Measurements from ENCODE around the gene PRRT3. TPM values are rescaled to one million over a fixed set of nuclear protein-coding genes. Genes with fewer than 3 reads are reported as not detected.
A peak's percentile ranks its signal among the peaks of the same experiment; 100 is the strongest.

The PRRT3 gene
- total RNA-seq, 1 donor from 2014 or later: 10.4 TPM

DNA sequence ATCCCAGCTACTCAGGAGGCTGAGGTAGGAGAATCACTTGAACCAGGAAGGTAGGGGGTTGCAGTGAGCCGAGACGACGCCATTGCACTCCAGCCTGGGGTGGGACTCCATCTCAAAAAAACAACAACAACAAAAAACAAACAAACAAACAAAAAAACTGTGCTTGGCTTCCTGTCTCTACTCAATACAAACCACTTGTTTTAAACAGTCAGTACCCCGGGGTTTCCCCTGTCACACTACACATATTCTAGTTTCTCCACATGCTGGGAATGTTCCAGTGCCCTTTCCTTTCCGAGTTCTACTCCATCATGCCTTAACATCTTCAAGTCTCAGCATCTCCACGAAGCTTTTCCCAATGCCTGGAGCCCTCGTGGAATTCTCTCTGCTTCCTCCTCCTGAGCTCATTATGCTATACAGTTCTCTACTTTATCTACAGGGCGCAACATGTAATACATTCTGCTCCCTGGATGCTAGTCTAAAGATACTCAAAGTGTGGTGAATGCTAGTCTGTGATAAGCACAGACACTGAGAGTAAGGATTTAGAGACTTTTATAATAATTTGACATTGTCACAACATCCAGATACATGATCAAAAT is 26.6 kb upstream of the PRRT3 start:
- Mint-ChIP-seq H3K9me3 (ENCODE audit: low read depth) (no peaks in the 10 kb centered on the region), H3K4me1 (ENCODE audit: low read depth) (no peaks in the 10 kb centered on the region), H3K27me3 (no peaks in the 10 kb centered on the region), H3K36me3 (ENCODE audit: insufficient read depth) (peaks cover 13% of the 10 kb centered on the region), H3K4me3 (ENCODE audit: low read depth) (no peak overlapping the region), H3K27ac (peak overlapping the region; percentile 15)
- no peak for DNase-seq (ENCODE audit: low spot score, unreplicated experiment)
- TF ChIP-seq, protein P1, sequence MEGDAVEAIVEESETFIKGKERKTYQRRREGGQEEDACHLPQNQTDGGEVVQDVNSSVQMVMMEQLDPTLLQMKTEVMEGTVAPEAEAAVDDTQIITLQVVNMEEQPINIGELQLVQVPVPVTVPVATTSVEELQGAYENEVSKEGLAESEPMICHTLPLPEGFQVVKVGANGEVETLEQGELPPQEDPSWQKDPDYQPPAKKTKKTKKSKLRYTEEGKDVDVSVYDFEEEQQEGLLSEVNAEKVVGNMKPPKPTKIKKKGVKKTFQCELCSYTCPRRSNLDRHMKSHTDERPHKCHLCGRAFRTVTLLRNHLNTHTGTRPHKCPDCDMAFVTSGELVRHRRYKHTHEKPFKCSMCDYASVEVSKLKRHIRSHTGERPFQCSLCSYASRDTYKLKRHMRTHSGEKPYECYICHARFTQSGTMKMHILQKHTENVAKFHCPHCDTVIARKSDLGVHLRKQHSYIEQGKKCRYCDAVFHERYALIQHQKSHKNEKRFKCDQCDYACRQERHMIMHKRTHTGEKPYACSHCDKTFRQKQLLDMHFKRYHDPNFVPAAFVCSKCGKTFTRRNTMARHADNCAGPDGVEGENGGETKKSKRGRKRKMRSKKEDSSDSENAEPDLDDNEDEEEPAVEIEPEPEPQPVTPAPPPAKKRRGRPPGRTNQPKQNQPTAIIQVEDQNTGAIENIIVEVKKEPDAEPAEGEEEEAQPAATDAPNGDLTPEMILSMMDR (IDR thresholded peaks at IDR 0.05; ENCODE audit: unreplicated experiment): no peak

DNA sequence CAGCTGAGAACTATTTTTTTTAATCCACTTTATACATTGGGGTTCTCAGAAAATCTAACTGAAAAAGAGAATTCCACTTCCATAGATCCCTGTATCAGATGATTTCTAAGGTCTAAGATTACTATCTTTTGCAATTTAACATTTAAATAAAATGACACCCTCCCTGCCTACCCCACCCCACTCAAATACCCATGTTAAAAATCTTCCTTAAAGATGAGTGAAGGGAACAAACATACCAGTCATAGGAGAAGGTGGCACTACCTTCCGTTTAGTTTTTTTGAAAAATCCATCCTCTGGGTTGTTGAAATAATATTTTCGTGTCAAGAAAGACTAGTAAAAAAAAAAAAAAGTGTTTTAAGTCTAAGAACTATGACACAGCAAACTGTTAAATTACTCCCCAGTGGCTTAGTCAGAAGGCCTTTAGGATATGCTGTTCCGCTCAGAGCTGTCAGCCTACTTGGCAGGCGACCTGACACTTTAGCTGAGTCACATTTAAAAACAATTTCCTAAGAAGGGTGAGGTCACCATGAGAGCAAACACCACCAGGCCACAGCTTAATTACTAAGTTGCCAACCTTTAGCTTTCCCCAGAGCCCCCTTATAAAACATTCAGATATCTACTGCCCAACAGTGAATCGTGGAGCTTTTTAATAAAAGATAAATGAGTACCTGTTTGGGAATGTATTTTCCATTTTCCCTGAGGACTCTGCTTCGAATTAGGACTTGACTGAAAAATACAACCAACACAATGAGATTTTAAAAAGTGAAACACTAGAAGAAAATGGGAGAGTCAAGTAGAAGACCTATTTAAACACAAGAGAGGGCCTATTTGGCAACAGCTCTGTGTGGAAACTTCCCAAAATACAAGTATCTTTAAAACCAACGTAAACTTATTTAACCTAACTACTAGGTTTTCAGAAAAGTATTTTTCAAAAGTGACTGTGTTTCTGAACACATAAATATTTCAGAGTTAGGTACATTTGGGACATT is 24.8 kb upstream of the PRRT3 start:
- Mint-ChIP-seq H3K27me3 (no peaks in the 10 kb centered on the region), H3K36me3 (ENCODE audit: insufficient read depth) (peaks cover 13% of the 10 kb centered on the region), H3K27ac (peak overlapping the region; percentile 88), H3K4me1 (ENCODE audit: low read depth) (no peaks in the 10 kb centered on the region), H3K4me3 (ENCODE audit: low read depth) (no peak overlapping the region), H3K9me3 (ENCODE audit: low read depth) (no peaks in the 10 kb centered on the region)
- TF ChIP-seq, protein P1 (IDR thresholded peaks at IDR 0.05; ENCODE audit: unreplicated experiment): no peak
- no peak for DNase-seq (ENCODE audit: low spot score, unreplicated experiment)

DNA sequence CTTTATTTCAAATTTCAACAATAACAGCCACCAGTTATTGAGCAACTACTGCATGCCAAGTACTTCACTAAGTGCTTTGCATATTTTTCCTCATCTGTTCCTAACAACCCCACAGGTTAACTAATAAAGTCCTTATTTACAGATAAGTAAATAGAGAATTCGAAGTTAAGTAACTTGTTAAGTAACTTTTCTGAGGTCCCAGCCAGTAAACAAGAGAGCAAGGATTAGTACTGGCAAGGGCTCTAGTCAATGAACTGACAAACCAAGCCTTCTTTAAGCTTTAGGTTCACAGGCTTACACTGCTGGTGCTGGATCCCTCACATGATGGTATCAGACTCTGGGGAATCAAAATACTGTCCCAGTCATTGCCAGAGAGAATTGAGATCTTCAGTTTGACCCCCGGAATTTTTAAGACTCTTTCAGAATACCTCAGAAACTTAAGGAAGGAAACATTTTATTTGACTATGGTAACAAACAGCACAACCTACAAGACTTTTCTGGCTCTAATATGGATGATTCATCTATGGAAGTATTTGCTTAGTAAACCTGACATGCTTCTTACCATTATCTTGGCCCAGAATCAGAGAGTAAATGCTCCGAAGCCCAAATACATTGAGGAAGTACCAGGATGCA is 17.9 kb upstream of the PRRT3 start:
- TF ChIP-seq, protein P1 (IDR thresholded peaks at IDR 0.05; ENCODE audit: unreplicated experiment): no peak
- no peak overlapping the region for H3K27ac Mint-ChIP-seq
- H3K4me3 Mint-ChIP-seq (ENCODE audit: low read depth): no peak overlapping the region
- no peak for DNase-seq (ENCODE audit: low spot score, unreplicated experiment)
- H3K4me1 Mint-ChIP-seq (ENCODE audit: low read depth): no peaks in the 10 kb centered on the region
- H3K27me3 Mint-ChIP-seq: no peaks in the 10 kb centered on the region
- no peaks in the 10 kb centered on the region for H3K9me3 Mint-ChIP-seq (ENCODE audit: low read depth)
- H3K36me3 Mint-ChIP-seq (ENCODE audit: insufficient read depth): peaks cover 27% of the 10 kb centered on the region

DNA sequence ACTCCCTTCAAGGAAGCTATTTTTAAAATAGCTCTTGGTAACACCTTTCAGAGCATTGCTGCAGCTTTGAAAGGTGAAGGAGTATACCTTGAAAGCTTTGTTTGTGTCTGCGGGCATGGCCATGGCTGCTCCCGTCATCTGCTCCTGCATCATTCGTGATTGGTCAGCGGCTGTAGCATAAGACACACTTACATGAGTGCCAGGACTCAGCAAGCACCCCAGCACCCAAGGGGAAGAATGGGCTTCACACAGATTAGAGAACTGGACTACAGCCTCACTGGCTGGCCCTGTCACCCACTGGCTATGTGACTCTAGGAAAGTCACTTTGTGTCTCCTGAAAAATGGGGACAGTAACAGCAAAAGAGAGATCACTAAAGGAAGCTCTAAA is 17.4 kb upstream of the PRRT3 start:
- no peak overlapping the region for H3K27ac Mint-ChIP-seq
- no peaks in the 10 kb centered on the region for H3K27me3 Mint-ChIP-seq
- peaks cover 27% of the 10 kb centered on the region for H3K36me3 Mint-ChIP-seq (ENCODE audit: insufficient read depth)
- TF ChIP-seq, protein P1 (IDR thresholded peaks at IDR 0.05; ENCODE audit: unreplicated experiment): no peak
- H3K4me3 Mint-ChIP-seq (ENCODE audit: low read depth): no peak overlapping the region
- no peaks in the 10 kb centered on the region for H3K9me3 Mint-ChIP-seq (ENCODE audit: low read depth)
- H3K4me1 Mint-ChIP-seq (ENCODE audit: low read depth): no peaks in the 10 kb centered on the region
- DNase-seq (ENCODE audit: low spot score, unreplicated experiment): no peak

DNA sequence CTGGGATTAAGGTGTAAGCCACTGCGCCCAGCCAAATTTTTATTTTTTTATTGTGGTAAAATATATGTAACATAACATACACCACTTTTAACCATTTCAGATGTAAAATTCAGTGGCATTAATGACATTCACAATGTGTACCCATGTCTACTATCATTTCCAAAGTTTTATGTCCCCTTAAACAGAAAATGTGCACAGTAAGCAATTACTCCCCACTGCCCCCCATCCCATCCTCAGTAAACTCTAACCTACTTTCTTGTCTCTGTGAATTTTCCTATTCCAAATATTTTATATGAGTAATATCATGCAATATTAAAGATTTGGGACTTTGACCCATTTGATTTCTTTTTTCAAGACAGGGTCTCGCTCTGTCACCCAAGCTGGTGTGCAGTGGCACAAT is 14.6 kb upstream of the PRRT3 start:
- TF ChIP-seq, protein P1 (IDR thresholded peaks at IDR 0.05; ENCODE audit: unreplicated experiment): no peak
- no peaks in the 10 kb centered on the region for H3K4me1 Mint-ChIP-seq (ENCODE audit: low read depth)
- no peak overlapping the region for H3K4me3 Mint-ChIP-seq (ENCODE audit: low read depth)
- H3K27me3 Mint-ChIP-seq: no peaks in the 10 kb centered on the region
- peaks cover 27% of the 10 kb centered on the region for H3K36me3 Mint-ChIP-seq (ENCODE audit: insufficient read depth)
- no peak for DNase-seq (ENCODE audit: low spot score, unreplicated experiment)
- H3K27ac Mint-ChIP-seq: no peak overlapping the region
- no peaks in the 10 kb centered on the region for H3K9me3 Mint-ChIP-seq (ENCODE audit: low read depth)

All from progenitor cell of endocrine pancreas (in vitro differentiated cells).